IPS-11a (cell line): ENCODE results near the gene EXOSC10.
"Not testable (repeated sequence)": the region's sequence is repeated elsewhere in the genome, so short reads cannot be mapped to it uniquely, and the experiment has no call there.

Source experiments
- H3K4me3 ChIP-seq: one replicate; pipeline ENCODE4 v1.5.1; 2013; ENCODE audit warnings: low read depth, low read length, control low read depth

The EXOSC10 gene

GRCh38 chr1:11044849-11045427 lies 54.7 kb downstream of the EXOSC10 start:
- no peak overlapping the region for H3K4me3 ChIP-seq

DNA sequence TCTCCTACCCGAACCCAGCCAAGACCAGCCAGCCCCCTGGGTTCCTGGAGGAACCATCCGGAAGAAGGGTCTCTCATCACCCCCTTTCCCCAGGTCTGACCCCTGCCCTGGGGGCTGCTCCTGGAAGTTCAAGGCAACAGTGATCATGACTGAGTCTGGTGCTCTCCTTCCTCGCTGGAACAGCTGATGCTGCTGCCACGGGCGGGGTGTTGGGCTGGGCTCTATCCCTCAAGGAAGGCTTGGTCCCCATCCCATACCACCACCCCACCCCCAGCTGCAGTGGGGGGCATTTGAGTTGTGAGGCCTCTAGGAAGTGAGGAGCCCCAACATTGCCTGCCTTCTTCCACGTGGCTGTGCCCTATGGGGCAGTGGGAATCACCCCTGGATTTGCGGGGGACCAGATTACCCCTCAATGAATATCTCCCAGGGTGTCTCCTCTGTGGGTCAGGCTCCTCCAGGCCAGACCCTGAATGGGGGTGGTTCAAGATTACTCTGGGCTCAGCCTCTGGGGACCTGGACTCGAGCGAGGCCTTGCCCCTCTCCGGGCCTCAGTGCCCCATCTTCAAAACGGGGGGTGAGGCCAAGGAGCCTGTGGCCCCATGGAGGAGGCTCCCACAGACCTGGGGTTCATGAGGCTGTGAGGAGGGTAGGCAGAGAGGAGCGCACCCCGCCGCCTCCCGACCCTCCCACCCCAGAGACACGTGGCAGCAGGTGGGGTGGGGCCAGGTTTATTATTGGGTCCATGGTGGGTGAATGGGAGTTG lies 55.4 kb downstream of the EXOSC10 start:
- no peak overlapping the region for H3K4me3 ChIP-seq

DNA sequence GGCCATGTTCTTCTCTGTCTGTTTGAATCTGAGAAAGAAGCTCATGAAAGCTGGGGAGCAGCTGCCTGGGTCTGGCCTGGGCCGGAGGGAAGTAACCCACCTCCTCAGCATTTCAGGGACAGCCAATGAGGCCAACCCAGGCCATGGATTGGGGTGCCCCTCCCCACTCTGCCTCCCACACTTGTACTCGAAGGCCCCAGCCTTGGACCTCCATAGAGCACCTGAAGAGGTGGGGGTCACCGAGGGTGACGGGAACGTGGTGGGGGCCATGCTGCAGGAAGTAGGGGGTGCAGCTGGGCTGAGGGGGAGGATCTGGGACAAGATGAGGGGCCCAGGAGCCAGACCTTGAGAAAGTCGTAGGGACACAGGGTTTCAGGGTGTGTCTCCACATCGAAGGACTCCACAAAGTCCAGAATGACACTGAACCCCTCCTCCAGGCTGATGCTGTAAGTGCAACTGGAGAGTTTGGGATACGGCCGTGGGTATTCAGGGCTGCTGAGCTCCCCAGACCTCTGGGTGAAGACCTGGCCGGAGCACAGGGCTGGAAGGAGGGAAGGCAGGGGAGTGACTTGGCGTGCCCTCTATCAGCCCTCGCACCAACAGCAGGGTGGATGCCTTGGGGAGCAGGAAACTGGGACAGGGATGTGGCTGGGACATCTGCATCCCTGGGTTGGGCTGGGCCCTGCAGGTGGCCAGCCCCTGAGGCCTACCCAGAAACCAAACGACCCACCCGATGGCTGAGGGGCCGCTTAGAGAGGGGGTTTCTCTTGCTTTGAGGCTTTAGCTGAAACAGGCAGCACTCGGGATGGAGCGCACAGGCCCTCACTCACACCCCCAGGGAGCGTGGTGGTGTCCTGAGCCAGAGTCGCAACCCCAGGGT lies 56.4 kb downstream of the EXOSC10 start:
- H3K4me3 ChIP-seq = no peak overlapping the region

DNA sequence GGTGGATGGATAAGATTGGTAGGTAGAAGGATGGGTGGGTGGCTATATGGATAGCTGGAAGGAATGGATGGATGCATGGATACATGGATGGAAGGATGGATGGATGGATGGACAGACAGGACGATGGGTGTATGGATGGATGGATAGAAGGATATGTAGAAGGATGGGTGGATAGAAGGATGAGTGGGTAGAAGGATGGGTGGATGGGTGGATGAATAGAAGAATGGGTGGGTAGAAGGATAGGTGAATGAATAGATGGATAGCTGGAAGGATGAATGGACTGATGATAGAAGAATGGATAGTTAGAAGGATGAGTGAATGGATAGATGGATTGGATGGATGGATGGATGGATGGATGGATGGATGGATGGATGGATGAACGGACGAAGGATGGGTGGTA lies 57.6 kb downstream of the EXOSC10 start:
- no peak overlapping the region for H3K4me3 ChIP-seq

DNA sequence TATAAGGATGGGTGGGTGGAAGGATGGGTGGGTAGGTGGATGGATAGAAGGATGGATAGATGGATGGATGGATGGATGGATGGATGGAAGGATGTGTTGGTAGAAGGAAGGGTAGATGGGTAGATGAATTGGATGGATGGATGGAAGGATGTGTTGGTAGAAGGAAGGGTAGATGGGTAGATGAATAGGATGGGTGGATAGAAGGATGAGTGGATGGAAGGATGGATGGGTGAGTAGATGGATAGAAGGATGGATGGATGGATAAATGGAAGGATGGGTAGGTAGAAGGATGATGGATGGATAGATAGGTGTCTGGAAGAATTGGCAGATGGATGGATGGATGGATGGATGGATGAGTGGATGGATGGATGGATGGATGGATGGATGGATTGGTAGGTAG lies 58.6 kb downstream of the EXOSC10 start:
- H3K4me3 ChIP-seq = no peak overlapping the region

DNA sequence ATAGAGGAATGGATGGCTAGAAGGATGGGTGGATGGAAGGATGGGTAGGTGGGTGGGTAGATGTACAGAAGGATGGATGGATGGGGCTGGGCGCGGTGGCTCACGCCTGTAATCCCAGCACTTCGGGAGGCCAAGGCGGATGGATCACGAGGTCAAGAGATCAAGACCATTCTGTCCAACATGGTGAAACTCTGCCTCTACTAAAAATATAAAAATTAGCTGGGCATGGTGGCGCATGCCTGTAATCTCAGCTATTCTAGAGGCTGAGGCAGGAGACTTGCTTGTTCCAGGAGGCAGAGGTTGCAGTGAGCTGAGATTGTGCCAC lies 59.6 kb downstream of the EXOSC10 start:
- not testable (repeated sequence) for H3K4me3 ChIP-seq

- H3K4me3 ChIP-seq = no peak overlapping the region
Observed at GRCh38 chr1:11039351-11040104, 60.1 kb downstream of the EXOSC10 start.

DNA sequence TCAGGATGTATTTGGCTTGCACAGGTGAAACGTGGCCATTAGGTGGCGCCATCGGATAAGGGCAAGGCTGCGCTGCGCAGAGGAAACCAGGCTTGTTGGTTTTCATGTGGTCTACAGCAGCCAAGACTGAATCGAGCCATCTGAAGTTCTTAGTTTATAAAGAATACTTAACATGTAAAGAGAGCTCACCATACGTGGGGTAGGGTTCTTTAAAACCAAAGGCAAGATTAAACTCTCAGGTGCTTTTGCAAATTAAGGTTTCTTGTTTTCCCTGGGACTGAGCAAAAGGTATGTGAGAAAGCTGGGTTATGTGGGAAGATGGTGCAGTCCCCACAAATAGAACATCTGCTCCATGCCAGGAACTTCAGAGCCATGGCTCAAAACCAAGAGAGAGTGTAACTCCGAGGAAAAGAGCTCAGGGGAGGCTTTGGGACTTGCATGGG lies 61.9 kb downstream of the EXOSC10 start:
- H3K4me3 ChIP-seq = no peak overlapping the region

GRCh38 chr1:11037019-11037739 lies 62.5 kb downstream of the EXOSC10 start:
- H3K4me3 ChIP-seq = not testable (repeated sequence)

GRCh38 chr1:11031624-11032262 lies 67.9 kb downstream of the EXOSC10 start:
- H3K4me3 ChIP-seq = no peak overlapping the region

- H3K4me3 ChIP-seq = no peak overlapping the region
Observed at GRCh38 chr1:11030865-11031264, 68.8 kb downstream of the EXOSC10 start.

DNA sequence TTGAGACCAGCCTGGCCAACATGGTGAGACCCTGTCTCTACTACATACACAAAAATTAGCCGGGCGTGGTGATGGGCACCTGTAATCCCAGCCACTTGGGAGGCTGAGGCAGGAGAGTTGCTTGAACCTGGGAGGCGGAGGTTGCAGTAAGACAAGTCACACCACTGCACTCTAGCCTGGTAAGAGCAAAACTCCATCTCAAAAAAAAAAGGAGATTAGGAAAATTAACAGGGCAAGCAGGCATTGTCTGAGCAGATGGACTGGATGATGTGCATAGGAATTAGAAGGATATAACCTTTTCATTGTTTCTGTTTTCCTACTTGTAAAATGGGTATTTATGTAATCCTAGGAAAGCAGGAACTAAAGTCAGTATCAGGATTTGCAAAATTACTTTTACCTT lies 71.7 kb downstream of the EXOSC10 start:
- H3K4me3 ChIP-seq = no peak overlapping the region

GRCh38 chr1:11027316-11027715 lies 72.4 kb downstream of the EXOSC10 start:
- no peak overlapping the region for H3K4me3 ChIP-seq

GRCh38 chr1:11026903-11027302 lies 72.8 kb downstream of the EXOSC10 start:
- H3K4me3 ChIP-seq = no peak overlapping the region

DNA sequence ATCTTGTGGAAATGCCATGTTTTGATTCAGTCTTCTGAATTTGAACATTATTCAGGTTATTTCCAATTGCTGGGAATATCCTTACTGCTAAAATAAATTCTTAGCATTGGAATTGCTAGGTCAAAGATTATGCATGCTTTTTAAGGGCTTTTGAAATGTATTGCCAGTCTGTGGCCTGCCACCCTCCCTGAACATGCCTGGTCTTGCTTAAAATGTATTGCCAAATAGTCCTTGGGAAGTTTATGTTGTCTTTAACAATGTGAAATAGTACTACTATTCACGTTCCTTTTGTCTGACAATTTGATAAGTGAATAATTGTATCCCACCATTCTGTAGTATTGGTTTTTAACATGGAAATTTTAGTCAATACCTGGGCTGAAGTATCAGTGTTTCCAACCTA lies 73.6 kb downstream of the EXOSC10 start:
- no peak overlapping the region for H3K4me3 ChIP-seq

GRCh38 chr1:11025618-11026017 lies 74.1 kb downstream of the EXOSC10 start:
- H3K4me3 ChIP-seq = no peak overlapping the region

GRCh38 chr1:11024874-11025203 lies 74.8 kb downstream of the EXOSC10 start:
- H3K4me3 ChIP-seq = no peak overlapping the region

- H3K4me3 ChIP-seq = no peak overlapping the region
Observed at GRCh38 chr1:11024154-11024873, 75.4 kb downstream of the EXOSC10 start.

DNA sequence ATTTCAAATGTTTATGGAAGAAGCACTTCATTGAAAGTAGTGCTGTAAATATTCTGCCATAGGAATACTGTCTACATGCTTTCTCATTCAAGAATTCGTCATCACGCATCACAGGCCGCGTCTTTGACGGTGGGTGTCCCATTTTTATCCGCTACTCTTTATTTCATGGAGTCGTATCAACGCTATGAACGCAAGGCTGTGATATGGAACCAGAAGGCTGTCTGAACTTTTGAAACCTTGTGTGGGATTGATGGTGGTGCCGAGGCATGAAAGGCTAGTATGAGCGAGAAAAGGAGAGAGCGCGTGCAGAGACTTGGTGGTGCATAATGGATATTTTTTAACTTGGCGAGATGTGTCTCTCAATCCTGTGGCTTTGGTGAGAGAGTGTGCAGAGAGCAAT lies 76.5 kb downstream of the EXOSC10 start:
- no peak overlapping the region for H3K4me3 ChIP-seq

DNA sequence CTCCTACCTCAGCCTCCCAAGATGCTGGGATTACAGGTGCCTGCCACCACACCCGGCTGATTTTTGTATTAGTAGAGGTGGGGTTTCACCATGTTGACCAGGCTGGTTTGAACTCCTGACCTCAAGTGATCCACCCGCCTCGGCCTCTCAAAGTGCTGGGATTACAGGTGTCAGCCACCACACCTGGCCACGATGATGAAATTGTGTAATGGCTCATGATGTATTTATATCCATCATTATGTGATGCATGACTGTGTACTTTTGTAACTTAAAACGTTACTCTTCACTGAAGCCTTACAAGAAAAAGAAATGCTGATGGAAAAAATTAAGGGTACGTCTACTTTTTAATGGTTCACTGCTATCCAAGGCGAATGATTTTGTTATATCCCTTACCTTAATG lies 79.7 kb downstream of the EXOSC10 start:
- no peak overlapping the region for H3K4me3 ChIP-seq
